Stomach (tissue), 4 donors: ENCODE results near the gene B2M.
A peak's percentile ranks its signal among the peaks of the same experiment; 100 is the strongest.

Experiments used
- POLR2AphosphoS5 ChIP-seq, 3 donors: sonication (generic); formaldehyde crosslinking; IDR thresholded peaks; one replicate each; pipeline ENCODE4 v1.6.1; 2016; ENCODE audit warnings: antibody characterized with exemption in 3 of 3
- TF ChIP-seq, protein P1 (sequence below), 7 experiments: fragments of 450-650 bp in 4 of 7; fragments of 200-600 bp in 3 of 7; sonication (generic) in 3 of 7; IDR thresholded peaks; one replicate each; pipeline ENCODE4 v1.5.1; 2016 to 2019; ENCODE audit warnings: antibody characterized with exemption in 7 of 7, control low read depth in 2 of 7, mild to moderate bottlenecking in 1 of 7

- TF ChIP-seq, protein P1, sequence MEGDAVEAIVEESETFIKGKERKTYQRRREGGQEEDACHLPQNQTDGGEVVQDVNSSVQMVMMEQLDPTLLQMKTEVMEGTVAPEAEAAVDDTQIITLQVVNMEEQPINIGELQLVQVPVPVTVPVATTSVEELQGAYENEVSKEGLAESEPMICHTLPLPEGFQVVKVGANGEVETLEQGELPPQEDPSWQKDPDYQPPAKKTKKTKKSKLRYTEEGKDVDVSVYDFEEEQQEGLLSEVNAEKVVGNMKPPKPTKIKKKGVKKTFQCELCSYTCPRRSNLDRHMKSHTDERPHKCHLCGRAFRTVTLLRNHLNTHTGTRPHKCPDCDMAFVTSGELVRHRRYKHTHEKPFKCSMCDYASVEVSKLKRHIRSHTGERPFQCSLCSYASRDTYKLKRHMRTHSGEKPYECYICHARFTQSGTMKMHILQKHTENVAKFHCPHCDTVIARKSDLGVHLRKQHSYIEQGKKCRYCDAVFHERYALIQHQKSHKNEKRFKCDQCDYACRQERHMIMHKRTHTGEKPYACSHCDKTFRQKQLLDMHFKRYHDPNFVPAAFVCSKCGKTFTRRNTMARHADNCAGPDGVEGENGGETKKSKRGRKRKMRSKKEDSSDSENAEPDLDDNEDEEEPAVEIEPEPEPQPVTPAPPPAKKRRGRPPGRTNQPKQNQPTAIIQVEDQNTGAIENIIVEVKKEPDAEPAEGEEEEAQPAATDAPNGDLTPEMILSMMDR (IDR thresholded peaks at IDR 0.05) = no peak
- peak; percentile 66 to 94 (median 91) for TF ChIP-seq POLR2AphosphoS5 (IDR thresholded peaks at IDR 0.05)
Measured at GRCh38 chr15:44728576-44729407, 17.5 kb downstream of the B2M start.
